ENCODE data around the gene MYBL2. TPM values are rescaled to one million over a fixed set of nuclear protein-coding genes. Genes with fewer than 3 reads are reported as not detected.

The MYBL2 gene
- total and polyA plus RNA-seq, 8 donors: 6.1 to 37.5 (median 19.5) TPM

GRCh38 chr20:43762911-43763310 is 96.0 kb downstream of the MYBL2 start:
- Histone ChIP-seq H3K4me3 (no peak overlapping the region), H3K9me3 (no peaks in the 10 kb centered on the region), H3K27me3 (peaks cover 0 to 58% of the 10 kb centered on the region in 2 donors), H3K4me1 (no peaks in the 10 kb centered on the region), H3K27ac (no peak overlapping the region), H3K36me3 (no peaks in the 10 kb centered on the region)
- no peak for TF ChIP-seq CTCF (IDR thresholded peaks at IDR 0.05)
- DNase-seq: no peak
- intact Hi-C loops (cut with DNase I): no loop called here
- no peak for ATAC-seq

- no peak for TF ChIP-seq CTCF (IDR thresholded peaks at IDR 0.05)
- Histone ChIP-seq H3K27ac (no peak overlapping the region), H3K36me3 (no peaks in the 10 kb centered on the region), H3K4me1 (no peaks in the 10 kb centered on the region), H3K27me3 (peaks cover 0 to 57% of the 10 kb centered on the region in 2 donors), H3K4me3 (no peak overlapping the region), H3K9me3 (no peaks in the 10 kb centered on the region)
- ATAC-seq (no peak), DNase-seq (peak in 2 of 4 donors; percentile 18 to 26)
- intact Hi-C loops (cut with DNase I): no loop called here
These were observed 99.0 kb downstream of the MYBL2 start for GRCh38 chr20:43765916-43766315.

Other genes starting within 250 kb of the MYBL2 start
- 100 to 1,000 TPM; 134 to 145 TPM for gene SRSF6, start 209.2 kb upstream of the MYBL2 start, total RNA-seq
- 100 to 1,000 TPM; 307 to 424 (median 391) TPM for gene SRSF6, start 209.2 kb upstream of the MYBL2 start, polyA plus RNA-seq (ENCODE audit: insufficient read length in 6 of 6)
- gene L3MBTL1, start 159.4 kb upstream of the MYBL2 start, total RNA-seq: 1 to 10 TPM; 8.1 to 8.7 TPM
- 10 to 100 TPM; 14.3 to 25.4 (median 20.4) TPM for gene L3MBTL1, start 159.4 kb upstream of the MYBL2 start, polyA plus RNA-seq (ENCODE audit: insufficient read length in 6 of 6)
- 1 to 10 TPM in 1 of 2 donors, under 1 TPM in 1; 0.39 to 1.1 TPM for gene SGK2, start 108.1 kb upstream of the MYBL2 start, total RNA-seq
- gene SGK2, start 108.1 kb upstream of the MYBL2 start, polyA plus RNA-seq (ENCODE audit: insufficient read length in 6 of 6): 10 to 100 TPM in 5 of 6 donors, 1 to 10 TPM in 1; 8.8 to 13.2 (median 11.5) TPM
- 10 to 100 TPM; 19.4 to 20.8 TPM for gene IFT52, start 76.2 kb upstream of the MYBL2 start, total RNA-seq
- gene IFT52, start 76.2 kb upstream of the MYBL2 start, polyA plus RNA-seq (ENCODE audit: insufficient read length in 6 of 6): 10 to 100 TPM; 64.0 to 81.2 (median 75.3) TPM
- not detected for gene GTSF1L, start 59.9 kb downstream of the MYBL2 start, total RNA-seq
- gene GTSF1L, start 59.9 kb downstream of the MYBL2 start, polyA plus RNA-seq (ENCODE audit: insufficient read length in 6 of 6): not detected
- 10 to 100 TPM; 14.5 to 29.9 TPM for gene TOX2, start 247.7 kb downstream of the MYBL2 start, total RNA-seq
- gene TOX2, start 247.7 kb downstream of the MYBL2 start, polyA plus RNA-seq (ENCODE audit: insufficient read length in 6 of 6): 10 to 100 TPM; 38.4 to 61.1 (median 42.7) TPM

Data from left lung (tissue), 10 donors.